HG03066 (cell line): ENCODE results near the gene USH1C.

Source experiments
- ATAC-seq: cut with Tn5 transposase; IDR thresholded peaks from one replicate; pipeline ENCODE4 v1.9.1; 2021; ENCODE audit warnings: low read depth; ENCODE audit not compliant: unreplicated experiment

Gene USH1C

DNA sequence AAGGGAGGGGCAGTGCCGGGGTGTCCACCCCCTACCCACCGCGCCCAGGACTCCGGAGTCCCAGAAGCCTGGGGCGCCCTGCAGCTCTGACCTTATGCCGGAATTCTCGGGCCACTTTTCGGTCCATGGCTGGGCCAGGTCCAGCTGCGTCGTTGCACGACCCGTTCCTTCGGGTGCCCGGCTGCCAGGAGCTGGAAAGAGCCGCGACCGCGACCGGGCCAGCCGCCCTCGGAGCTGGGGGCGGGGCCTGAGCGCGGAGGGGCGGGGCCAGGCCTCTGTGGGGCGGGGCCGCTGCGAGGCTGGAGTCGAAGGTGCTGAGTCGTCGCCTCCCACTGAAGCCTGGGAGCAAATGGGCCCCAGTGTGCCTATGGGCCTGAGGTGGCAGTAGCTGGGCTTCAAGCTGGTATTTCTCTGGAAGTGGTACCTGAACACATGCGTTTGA is at the start of gene USH1C:
Gene USH1C, minus strand, starts transcription at position 236 of the 442 bp plus-strand sequence. Its CDS starts 109 bp downstream, at position 127.
- no peak for ATAC-seq

DNA sequence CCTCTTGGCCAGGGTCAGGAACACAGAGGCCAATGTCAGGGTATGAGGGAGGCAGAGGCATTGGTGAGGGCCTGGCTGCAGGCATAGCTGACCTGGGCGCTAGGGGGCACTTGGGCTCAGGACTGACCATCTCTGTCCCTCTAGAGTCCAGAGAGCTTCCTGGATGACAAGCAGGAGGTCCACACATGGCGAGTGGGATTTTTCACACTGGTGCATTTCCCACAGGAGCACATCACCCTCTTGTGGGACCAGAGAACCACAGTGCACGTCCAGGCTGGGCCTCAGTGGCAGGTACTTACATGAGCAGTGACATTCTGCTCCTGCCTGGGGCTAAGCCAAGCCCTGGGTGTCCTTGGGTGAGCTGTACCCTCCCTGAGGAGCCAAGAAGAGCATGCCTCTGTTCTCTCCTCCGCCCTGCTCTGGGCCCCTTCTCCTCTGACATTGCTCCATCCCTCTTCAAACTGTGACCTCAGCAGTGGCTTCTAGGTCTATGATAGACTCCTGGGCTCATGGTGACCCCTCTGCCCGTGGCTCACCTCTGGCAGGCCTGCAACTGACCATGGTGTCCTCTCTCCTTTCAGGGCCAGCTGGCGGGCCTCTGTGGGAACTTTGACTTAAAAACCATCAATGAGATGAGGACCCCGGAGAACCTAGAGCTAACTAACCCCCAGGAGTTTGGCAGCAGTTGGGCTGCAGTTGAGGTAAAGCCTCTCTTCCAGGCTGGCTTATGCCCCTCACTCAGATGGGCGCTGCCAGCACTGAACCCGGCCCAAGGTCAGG is 49.4 kb upstream of the USH1C start:
- ATAC-seq, result no peak

DNA sequence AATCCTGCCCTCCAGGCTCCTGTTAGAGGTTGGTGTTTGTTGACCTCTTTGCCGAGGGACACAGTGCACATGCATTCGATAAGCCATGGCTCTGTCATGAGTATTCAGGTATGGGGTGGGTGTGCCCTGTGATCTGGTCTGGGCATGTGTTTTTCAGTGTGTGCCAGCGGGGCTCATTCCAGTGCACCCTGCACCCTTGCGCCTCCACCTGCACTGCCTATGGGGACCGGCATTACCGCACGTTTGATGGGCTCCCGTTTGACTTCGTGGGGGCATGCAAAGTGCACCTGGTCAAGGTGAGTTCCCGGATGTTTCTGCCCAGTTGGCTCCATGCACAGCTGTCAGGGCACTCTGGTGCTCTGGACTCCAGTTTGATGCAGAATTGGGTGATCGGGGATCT is 47.1 kb upstream of the USH1C start:
- no peak for ATAC-seq

DNA sequence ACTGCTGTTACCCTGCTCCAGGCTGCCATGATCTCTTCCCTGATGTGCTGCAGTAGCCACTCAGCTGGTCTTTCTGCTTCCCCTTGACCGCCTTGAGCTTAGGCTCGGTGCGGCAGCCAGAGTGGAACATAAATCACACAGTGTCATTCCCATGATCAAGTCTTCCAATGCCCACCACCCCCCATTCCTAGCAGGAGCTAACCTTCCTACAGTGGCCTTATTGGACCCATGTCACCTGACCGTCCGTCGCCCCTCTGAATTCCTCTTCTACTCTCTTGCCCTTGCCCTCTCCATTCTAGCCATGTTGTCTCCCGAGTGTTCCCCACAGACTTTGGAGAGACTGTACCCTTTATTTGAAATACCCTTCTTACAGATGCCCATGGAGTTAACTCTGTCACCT is 46.2 kb upstream of the USH1C start:
- no peak for ATAC-seq

DNA sequence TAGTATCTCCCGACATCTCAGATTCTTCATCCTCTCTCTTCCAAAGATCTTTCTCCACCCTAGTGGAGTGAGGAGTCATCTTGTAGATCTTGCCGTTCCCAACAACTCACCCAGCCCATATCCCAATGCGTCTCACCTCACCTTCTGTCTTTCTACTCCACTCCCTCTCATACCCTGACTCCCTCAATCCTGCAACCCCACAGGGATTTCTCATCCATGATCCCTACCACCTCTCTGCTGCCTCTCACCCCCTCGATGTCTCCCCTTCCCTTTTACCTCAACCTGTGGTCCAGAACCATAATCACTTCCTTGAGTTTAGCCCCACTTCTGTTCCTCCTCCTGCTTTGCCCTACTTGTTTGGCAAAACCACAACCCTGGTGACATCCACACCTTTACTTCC is 44.5 kb upstream of the USH1C start:
- no peak for ATAC-seq

DNA sequence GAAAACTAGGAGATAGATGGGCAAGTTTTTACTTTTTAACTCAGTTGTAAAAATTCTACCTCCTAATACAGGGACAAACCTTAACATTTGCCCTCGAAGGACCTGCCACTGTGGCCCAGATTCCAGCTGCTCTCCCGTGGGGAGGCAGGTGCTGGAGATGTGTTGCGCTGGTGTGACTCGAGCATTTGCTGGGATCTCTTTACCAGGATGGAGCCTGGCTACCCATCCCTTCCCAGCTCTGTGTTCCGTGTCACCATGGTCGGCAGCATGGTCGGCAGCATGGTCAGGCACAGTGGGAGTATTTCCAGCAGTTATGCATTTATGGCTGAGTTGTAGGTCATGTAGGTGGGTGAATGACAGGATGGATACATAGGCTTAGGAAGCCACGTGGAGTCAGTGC is 44.0 kb upstream of the USH1C start:
- ATAC-seq, result no peak

DNA sequence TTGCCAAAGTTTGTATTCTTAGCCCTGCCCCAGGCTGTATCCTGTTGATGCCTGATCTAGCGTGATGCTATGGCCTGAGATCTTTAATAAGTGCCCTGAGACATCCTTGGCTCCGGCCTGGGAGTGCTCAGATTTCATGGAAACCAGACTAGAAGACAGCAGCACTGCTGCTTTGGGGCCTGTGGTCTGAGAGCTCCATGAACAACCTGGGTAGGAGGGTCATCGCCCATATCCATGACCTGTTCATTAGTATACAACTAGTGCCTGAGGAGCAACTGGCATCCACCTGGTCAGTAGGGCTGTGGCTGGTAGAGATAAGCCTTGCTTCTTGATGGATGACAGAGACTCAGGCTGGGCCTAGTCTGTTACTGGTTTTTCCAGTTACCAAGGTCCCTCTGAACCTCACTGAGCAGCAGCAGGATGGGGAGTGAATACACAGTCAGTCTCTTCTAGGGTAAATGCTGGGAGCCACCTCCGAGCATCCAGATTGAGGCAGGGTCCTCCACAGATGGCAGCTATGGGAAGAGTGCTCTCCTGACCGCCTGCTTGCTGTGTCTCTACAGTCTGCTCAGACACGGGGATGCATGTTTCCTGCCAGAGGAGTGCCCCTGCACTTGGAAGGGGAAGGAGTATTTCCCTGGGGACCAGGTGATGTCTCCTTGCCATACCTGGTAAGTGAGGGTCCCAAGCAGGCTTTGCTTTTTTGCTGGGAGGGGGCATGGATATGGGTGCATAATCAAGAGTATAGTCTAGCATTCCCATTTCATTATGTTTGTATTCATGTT is 41.9 kb upstream of the USH1C start:
- ATAC-seq, result no peak

DNA sequence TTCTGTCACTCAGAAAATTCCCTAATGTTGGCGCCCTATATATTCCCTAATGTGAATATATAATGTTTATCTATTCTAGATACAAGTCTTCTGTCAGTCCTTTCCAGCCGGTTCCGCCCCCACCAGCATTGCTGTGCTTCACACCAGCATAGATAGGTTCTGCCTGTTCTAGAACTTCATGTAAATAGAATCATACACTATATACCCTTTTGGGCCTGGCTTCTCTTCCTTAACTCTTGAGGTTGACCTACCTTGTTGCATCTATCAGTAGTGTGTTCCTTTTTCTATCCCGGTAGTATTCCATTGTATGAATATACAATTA is 37.5 kb upstream of the USH1C start:
- ATAC-seq, result no peak

DNA sequence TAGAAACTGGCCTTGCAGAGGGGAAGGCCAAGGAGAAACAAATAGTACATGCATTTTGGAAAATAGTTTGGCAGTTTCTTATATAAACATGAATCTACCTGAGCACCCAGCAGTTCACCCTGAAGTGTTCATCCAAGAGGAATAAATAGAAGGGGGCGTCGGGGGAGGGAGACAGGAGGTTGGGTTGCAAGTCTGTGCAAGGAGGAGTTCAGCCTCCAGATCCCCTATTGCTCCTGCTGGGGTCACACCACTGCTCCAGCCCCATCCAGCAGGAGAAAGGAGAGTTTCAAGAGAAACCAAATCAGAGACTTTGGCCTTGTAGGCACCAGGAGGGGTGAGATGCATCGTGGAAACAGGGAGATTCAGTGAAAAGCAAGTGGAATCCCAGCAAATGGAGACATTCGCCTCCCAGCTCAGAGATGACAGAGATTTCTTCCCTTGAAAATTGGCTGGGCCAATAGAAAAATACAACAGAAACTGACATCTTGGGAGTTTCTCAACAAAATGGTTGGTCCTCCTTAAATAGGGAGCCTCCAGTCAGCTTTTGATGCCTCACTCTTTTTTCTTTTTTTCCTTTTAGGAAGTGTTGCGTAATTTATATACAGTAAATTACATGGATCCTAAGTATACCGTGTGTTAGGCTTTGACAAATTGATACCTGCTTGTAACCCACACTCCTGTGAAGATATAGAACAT is 37.0 kb upstream of the USH1C start:
- no peak for ATAC-seq

DNA sequence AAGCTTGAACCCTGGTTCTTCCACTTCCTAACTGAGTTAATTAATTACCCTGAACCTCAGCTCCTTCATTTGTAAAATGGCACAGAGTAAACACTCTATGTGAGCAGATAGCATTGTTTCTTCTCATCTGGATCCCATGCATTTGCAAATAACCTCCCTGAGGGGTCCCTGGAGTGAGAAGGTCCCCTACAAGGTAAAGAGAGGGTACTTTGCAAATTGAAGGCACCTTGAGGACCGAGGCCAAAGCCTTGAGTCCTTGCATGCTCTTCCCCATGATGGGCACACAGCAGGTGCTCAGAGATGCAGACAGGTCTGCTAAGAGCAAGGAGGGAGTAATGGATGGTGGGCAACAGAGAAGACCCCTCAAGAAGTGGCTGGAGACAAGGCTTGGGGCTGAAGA is 36.1 kb upstream of the USH1C start:
- ATAC-seq, result no peak

DNA sequence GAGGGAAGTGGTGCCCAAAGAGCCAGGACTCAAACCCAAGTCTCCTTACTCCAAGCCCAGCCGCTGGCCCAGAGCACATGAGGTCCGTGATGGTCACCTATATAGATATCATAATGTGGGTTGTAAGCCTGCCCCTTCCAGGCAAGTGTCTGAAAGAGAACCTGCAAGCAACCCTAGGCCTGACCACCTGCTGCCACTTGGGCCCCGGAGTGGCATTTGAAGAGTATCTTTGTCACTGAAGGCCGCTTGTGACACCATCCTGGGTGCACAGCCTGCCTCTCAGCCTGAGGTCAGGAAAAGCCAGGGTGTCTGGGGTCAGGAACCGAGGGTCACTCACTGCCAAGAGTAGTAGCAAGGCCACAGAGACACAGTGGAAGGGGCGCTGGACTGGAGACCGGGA is 35.2 kb upstream of the USH1C start:
- ATAC-seq, result no peak

DNA sequence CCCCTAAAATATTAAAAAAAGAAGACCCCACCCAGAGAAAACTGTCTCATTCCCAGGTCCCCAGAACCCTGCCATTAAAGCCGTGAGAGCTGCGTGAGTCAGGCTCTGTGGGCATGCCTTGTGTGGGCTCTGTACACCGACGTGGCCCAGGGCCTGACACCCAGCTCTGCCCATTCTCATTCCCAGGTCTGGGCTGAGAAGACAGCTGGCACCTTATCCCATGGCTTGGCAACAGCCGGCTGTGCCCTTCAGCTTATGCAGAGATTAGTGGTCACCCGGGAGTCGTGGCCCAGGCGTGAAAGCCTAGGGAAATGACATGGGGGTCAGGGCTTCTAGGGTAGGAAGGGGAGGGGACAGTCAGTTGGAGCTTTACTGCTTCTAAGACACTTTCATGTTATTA is 34.7 kb upstream of the USH1C start:
- ATAC-seq, result no peak

DNA sequence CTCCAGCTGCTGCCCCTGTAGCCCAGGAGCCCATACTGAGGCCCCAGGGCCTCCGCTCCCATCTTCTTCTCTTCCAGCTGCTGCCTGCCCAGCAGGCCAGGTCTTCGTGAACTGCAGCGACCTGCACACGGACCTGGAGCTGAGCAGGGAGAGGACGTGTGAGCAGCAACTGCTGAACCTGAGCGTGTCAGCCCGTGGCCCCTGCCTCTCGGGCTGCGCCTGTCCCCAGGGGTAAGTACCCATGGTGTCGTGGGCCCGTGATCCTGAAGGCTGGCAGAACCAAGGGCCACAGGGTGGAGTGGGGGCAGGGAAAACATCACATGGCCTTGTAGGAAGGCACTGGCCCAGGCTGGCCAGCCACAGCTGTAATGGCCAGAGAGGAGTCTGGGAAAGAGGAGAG is 34.1 kb upstream of the USH1C start:
- no peak for ATAC-seq

DNA sequence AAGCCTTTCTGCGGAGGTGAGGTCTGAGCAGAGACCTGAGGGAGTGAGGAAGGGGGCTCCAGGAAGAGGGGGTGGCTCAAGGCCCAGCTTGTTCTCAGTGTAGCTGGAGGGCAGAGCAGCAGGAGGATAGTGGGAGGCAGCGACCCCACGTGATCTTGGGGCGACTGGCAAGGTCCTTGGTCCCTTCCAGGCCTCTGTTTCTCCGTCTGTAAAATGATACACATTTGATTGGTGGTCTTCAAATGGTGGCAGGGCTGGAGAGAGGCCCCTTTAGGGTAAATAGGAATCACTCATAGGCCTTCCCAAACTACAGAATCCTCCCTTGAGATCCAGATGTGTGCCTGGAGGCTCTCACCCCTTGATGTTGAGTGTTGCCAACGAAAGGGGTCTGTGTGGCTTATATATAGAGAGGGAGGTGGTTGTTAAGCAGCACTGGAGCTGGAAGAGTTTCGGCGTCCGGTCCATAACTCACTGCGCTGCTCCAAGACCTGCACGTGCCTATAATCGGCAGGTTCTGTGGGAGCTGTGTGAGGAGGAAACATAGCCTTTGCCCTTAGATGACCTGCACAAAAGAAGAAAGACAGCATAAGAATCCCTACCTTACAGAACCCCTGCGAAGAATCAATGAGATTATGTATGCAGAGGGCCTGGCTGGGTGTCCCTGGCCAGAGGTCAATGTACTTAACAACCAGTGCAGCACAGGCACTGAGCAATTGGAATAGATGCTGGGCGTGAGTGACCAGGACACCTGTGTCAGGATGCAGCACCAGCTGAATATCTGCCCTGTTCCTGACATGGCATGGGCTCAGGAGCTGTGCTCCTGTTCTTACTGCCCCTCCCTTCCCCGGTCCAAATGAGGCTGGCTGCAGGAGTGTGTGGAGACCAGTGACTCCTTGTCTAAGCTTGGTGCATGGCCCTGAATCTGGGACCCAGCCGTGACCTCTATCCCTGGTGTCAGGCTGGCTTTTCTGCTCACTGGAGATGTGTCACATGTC is 31.5 kb upstream of the USH1C start:
- ATAC-seq, result no peak

DNA sequence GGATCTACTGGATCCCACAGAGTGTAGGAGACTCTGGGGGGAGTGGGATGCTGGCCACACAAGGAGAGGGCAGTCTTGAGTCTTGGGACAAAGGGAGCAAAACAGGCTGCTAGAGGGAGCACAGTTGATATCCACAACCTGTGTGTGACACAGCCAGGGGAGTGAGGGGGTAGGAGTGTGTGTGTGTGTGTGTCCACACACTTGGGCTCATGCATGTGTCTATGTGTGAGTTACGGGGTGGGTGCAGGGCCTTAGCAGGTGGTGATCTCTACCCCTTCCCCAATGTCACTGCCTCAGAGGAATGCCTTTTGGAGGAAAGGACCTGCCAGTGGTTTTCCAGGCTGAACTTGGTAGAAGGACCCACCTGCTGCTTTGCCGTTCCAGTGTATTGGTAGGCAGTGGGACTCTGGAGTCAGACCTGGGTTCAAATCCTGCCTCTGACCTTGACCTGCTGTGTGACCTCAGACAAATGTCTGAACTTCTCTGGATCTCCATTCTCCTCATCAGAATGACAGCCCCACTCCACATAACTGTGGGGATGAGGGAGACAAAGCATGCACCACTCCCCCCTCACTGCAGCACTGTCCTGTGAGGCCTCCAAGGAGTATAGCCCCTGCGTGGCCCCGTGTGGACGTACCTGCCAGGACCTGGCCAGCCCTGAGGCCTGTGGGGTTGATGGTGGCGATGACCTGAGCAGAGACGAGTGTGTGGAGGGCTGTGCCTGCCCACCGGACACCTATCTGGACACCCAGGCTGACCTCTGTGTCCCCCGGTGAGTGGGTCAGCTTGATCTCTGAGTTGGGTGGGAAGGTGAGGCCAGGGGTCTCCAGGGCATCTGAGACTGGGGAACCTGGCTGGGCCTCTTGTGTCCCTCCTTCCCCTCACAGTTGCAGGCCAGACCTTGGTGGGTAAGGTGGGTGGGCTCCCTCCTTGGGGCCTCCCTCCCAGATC is 30.2 kb upstream of the USH1C start:
- no peak for ATAC-seq

DNA sequence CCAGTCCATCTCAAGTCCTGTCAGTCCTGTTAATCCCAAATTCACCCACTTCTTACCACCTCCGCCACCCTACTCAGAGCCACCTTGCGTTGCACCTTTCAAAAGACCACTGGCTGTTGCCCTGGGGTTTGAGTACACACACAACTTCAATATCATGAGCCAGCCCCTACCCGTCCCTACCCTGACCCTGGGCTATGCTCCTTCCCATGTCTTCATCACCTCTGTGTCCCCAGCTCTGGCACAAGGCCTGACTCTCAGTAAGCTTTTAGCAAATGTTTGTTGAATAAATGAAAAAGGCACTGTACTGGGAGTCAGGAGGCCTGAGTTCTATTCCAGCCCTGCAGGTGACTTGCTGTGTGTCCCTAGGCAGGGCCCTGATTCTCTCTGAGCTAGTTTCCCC is 29.3 kb upstream of the USH1C start:
- no peak for ATAC-seq

DNA sequence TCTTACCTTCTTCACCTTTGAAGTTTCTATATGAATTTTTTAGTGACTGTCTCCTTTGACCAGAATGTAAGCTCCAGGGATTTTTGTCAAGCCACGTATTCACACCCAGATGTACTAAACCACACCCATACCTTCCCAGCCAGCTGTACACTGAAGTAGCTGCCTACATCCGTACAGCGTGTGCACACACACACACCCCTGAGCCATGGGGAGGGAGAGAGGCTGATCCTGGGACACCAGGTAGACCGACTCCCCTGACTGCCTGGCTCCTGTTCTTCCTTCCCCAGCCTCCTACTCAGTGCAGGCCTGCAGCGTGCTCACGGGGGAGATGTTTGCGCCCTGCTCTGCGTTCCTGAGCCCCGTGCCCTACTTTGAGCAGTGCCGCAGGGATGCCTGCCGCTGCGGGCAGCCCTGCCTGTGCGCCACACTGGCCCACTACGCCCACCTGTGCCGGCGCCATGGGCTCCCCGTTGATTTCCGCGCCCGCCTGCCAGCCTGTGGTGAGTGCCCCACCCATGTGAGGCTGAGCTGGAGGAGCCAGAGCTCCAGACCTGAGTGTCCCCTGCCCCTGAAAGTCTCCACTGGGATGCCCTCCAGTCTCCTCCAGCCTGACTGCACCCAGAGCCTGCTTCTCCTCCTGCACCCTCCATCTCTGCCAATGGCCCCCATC is 28.7 kb upstream of the USH1C start:
- no peak for ATAC-seq

DNA sequence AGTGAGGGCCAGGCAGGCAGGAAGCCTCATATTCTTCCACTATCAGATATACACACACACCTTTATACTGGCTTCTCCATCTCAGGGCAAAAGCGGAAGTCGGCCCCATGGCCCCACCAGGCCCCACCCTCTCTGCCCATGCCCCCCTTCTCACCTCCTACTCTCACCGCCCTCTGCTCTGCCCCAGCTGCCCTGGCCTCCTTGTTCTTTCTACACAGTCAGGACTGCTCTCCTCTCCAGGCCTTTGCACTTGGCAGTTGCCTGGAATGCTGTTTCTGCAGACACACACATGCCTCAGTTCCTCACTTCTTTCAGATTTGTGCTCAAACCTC is 28.1 kb upstream of the USH1C start:
- no peak for ATAC-seq
